Measurements from ENCODE around the gene ZNF823.
"Not testable (repeated sequence)": the region's sequence is repeated elsewhere in the genome, so short reads cannot be mapped to it uniquely, and the experiment has no call there.

Gene ZNF823

DNA sequence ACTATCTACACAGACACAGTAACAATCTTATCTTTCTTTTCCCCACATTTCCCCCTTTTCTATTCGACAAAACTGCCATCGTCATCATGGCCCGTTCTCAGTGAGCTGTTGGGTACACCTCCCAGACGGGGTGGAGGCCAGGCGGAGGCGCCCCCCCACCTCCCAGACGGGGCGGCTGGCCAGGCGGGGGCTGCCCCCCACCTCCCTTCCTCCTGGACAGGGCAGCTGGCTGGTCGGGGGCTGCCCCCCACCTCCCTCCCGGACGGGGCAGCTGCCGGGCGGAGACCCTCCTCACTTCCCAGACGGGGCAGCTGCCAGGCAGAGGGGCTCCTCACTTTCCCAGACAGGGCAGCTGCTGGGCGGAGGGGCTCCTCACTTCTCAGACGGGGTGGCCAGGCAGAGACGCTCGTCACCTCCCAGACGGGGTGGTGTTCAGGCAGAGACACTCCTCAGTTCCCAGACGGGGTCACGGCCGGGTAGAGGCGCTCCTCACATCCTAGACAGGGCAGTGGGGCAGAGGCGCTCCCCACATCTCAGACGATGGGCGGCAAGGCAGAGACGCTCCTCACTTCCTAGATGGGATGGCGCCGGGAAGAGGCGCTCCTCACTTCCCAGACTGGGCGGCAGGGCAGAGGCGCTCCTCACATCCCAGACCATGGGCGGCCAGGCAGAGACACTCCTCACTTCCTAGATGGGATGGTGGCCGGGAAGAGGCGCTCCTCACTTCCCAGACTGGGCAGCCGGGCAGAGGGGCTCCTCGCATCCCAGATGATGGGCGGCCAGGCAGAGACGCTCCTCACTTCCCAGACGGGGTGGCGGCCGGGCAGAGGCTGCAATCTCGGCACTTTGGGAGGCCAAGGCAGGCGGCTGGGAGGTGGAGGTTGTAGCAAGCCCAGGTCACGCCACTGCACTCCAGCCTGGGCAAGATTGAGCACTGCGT lies 61.8 kb downstream of the ZNF823 start:
- not testable (repeated sequence) for DNase-seq

- DNase-seq: no peak
These were observed 63.2 kb downstream of the ZNF823 start for GRCh38 chr19:11675569-11675968.

DNA sequence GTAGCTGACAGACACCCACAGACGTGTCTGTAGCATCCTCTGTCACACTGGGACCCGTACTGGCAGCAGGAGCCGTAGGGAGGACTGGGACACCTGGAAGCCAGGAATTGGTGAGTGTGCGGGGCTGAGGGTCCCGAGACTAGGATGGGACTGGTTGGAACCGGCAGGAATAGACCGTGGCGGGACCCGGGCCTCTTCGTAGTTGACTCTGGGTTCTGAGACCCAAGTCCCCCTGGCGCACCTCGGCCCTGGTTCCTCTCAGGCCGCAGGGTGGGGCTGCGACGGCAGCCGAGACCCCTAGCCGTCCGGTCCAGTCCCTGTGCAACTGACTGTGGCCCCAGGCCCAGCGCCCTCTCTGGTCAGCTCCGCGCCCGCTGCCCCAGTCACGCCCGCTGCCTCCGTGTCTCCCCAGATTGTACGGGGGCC lies 64.7 kb downstream of the ZNF823 start:
- no peak for DNase-seq

- peak; percentile 56 for DNase-seq
These were observed 65.1 kb downstream of the ZNF823 start for GRCh38 chr19:11673608-11674041.
